GM18502 (cell line): ENCODE results near the gene TRIP10.
"Not testable (repeated sequence)": the region's sequence is repeated elsewhere in the genome, so short reads cannot be mapped to it uniquely, and the experiment has no call there.

Experiments used
- ATAC-seq: cut with Tn5 transposase; IDR thresholded peaks from one replicate; pipeline ENCODE4 v1.9.1; 2021; ENCODE audit warnings: mild to moderate bottlenecking; ENCODE audit not compliant: unreplicated experiment, poor library complexity

TRIP10 gene

DNA sequence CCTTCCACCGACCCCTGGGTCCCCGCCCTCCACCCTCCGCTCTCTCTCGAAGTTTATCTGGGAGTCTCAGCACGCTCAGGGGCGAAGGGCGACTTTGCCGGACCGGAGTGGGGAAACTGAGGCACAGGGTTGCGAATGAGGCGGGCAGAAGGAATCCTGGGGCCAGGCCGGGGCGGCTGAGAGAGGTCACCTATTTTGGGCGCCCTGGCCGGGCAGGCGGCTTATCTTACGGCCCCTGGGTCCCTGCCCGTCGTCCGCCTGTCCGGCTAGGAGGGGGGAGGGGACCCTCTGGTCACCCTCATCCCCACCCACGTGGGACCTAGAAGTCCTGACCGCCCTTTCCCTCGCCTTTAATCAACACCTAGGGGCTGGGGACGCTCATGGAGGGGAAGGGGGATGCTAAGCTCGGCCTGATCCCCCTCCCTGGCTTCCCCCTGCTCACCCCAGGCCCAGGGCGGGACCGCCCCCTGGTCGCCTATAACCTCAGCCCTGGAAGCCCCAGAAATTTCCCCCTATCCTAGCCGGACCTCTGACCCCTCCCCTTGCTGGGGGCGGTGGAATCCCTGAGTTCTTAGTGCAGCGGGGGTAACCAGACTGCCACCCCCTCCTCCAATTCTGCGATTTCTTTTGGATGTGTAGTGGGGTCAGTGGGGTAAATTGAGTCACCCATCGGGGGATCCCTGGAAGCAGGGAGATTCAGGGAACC lies 556 bp downstream of the TRIP10 start:
- ATAC-seq: no peak

DNA sequence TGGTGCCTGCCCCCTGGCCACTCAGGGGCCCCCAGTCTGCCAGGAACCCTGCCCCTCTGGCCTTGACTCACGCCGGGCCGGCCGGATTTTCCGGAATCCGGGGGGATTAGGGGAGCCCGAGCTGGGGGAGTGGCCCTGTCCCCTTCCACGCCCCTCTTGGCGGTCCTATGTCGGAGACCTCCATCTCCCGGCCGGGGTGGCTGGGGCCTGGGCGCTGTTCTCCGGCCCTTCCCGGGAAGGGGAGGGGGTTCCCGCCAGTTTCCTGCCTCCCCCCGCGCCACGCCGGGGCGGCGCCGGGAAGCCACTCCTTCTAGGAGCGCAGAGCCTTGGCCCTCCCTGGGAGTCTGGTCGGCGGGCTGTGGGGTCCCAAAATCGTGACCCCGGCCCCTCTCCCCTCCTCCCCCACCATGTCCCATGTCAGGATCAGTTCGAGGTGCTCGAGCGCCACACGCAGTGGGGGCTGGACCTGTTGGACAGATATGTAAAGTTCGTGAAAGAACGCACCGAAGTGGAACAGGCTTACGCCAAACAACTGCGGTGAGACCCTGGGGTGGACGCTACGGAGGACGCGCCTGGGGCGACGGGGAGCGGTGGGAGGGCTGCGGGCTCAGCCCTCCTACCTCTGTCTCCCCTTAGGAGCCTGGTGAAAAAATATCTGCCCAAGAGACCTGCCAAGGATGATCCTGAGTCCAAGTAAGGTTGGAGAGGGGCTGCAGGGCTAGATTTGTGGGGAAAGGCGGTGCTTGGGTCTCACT lies 1.3 kb downstream of the TRIP10 start:
- no peak for ATAC-seq

DNA sequence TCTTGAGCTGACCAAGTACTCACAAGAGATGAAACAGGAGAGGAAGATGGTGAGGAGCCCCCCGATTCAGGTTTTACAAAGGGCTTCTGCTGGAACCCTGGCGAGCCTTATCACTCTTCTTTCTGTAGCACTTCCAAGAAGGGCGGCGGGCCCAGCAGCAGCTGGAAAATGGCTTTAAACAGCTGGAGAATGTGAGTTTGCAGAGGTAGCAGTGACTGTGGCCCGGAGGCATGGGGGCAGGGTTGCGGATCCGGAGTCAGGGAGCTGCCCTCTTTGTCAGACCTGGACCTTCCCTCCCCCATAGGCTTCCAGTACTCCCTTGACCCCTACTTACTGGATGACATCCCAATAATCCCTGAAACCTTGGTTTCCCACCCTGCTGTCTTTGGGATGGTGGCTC lies 3.6 kb downstream of the TRIP10 start:
- ATAC-seq: no peak

DNA sequence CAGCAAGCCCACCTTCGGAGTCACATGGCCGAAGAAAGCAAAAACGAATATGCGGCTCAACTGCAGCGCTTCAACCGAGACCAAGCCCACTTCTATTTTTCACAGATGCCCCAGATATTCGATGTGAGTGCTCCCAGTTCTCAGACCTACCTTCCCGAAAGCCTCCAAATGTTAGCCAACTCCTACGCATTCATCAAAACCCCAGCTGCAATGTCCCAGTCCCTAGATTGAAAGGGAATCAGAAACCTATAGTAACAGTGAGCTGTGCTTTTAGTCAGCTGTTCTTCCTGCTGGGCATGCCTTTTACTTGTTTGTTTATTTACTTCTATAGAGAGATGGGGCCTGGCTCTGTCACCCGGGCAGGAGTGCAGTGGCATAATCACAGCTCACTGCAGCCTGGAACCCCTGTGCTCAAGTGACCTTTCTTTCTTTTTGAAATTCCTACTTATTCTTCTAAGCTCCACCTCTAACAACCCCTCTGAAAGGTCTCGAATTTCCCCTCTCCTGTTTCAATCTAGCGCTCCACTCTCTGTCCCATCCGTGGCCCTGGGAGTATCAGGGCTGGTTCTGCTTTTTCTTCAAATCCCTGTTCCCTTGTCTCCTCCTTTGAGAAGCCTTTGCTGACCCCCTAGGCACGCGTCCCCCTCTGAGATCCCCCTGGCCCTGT lies 4.4 kb downstream of the TRIP10 start:
- no peak for ATAC-seq

DNA sequence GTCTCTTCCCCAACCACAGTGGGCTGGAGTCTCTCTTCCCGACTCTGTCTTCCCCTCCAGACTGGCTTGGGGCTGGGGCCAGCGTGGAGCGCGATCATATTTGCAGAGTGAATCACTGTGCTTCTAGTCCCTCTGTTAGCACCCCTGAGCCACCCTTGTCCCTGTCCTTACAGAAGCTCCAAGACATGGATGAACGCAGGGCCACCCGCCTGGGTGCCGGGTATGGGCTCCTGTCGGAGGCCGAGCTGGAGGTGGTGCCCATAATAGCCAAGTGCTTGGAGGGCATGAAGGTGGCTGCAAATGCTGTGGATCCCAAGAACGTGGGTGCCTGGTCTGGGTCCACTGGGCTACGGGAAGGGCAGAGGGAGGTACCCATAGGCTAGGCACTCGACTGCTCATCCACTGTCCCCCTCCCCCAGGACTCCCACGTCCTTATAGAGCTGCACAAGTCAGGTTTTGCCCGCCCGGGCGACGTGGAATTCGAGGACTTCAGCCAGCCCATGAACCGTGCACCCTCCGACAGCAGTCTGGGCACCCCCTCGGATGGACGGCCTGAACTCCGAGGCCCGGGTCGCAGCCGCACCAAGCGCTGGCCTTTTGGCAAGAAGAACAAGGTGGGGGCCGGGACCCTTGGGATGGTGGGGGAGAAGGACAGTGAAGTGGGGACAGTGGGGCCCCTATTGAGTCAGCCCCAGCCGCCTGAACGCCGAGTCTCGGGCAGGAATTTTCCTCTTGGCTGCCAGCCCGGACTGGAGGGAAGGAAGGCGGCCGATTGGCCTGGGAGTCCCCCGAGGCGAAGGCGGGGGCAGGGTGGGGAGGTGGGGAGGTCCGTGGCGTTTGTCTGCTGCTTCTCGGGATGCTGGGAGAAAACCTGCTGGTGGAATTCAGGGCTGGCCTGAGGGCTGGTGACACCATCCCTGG lies 5.2 kb downstream of the TRIP10 start:
- ATAC-seq: no peak

DNA sequence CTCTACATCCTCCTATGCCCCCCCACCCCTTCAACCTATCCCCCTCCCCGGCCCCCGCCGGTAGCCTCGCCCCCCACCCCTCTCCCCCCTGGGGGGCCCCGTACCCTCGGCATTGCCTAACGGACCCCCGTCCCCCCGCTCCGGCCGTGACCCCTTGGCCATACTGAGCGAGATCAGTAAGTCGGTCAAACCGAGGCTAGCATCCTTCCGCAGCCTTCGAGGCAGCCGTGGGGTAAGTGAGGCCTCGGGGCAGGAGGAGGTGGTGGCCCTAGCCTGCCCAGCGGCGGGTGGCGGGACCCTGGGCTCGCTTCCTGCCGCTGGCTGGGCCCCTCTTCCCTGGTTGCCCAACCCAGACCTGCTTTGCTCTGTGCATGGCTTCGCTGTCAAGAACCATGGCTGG lies 6.5 kb downstream of the TRIP10 start:
- ATAC-seq: no peak

DNA sequence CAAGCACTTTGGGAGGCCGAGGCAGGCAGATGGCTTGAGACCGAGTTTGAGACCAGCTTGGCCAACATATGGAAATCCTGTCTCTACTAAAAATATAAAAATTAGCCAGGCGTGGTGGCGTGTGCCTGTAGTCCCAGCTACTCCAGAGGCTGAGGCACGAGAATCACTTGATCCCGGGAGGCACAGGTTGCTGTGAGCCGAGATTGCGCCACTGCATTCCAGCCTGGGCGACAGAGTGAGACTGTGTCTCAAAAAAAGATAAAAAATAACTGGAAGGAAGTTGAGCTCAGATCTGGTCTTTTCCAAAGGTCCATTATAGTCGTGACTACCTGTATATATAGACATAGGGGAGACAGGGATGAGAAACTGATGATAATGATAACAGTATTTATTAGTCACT lies 9.1 kb downstream of the TRIP10 start:
- ATAC-seq: not testable (repeated sequence)

DNA sequence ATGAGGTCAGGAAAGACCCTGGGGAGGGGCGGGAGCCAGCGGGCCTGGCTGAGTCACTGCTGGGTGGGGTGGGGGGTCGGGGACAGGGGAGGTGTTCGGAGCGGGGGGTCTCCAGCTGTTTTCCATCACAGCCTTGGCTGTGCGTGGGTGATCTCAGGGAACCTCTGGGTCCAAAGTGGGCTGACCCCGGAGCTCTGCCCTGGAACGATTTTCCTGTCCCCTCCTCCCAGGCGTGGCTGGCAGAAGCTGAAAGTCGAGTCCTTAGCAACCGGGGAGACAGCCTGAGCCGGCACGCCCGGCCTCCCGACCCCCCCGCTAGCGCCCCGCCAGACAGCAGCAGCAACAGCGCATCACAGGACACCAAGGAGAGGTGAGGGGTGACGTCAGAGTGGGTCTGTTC lies 10.6 kb downstream of the TRIP10 start:
- ATAC-seq: no peak

DNA sequence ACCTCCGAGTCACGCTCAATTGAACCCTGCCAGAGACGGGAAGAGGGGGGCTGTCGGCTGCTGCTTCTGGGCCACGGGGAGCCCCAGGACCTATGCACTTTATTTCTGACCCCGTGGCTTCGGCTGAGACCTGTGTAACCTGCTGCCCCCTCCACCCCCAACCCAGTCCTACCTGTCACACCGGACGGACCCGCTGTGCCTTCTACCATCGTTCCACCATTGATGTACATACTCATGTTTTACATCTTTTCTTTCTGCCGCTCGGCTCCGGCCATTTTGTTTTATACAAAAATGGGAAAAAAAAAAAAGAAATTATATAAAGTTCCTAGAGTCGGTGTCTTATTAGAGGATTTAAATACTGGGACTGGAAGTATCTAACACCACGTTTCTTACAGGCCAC lies 11.7 kb downstream of the TRIP10 start:
- ATAC-seq: no peak

DNA sequence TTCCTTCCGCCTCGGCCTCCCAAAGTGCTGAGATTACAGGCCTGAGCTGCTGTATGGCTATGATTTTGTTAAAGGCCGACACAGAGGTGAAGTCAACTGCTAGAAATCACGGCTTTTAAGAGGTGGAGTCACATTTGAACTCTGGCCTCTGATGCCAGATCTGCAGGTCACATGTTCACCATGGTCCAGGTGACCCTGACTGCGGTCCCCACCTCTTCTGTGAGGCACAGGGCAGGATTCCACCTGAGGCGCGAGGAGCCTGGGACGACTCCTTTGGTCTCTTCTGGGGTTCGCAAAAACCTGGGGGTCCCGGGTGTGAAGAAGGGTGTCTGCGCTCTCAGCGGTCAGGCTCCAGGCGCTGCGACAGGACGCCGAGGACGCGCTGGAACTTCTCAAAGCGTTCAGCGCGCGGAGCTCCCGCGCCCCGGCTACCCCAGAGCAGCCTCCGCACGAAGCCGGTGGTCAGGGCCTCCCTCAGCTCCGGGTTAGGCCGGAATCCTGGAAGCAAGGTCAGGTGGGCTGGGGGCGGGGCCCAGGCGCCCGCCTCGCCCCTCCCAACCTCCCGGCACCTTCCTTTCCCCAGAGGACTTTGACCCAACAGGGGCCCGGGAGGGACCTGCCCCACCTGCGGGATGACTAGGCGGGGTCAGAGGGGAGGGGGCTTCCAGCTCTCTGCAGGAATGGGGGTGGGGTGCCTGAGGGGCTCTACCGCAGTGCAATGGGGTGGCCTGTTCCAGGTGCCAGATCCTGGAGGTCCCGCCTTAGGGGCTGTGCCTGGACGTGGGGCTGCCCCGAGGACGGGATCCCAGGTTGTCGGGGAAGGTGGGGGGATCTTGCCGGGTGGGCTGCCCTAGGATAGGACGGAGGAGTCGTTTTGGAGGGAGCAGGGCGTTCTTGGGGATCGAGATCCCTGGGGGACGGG lies 13.0 kb downstream of the TRIP10 start:
- no peak for ATAC-seq

DNA sequence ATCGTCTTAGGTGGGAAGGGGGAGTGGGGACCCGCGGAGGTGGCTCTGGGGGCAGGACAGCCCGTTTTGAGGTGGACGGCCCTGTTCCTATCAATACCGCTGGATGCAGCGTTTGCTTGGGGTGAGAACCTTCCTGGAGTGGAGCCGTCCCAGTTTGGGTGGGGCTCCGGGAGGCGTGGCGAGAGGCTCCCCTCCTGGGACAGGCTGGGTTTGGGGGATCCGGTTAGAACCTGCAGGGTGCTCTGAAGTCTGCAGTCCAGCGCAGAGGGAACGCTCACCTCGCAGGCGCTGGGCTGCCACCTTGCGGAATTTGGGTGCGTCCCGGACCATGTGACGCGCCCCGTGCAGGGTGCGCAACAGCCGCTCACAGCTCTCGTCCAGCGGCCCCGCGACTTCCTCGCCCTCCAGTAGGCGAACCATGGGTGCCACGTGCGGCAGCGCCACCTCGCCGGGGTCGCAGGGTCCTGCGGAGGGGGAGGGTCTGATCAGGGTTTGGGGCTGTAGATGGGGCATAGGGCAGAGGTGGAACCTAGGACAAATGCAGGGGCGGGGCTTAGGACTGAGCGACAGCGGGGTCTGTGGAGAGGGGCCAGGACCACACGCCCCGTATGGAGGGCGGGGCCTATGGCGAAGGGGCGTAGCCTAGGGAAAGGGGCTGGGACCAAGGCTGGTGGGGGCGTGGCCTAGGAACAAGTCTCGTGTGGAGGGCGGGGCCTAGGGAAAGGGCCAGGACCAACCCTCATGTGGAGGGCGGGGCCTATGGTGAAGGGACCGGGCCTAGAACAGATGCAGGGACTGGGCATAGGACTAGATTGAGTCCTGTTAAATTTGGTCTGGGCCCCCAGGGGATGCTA lies 13.9 kb downstream of the TRIP10 start:
- peak; percentile 81 for ATAC-seq

DNA sequence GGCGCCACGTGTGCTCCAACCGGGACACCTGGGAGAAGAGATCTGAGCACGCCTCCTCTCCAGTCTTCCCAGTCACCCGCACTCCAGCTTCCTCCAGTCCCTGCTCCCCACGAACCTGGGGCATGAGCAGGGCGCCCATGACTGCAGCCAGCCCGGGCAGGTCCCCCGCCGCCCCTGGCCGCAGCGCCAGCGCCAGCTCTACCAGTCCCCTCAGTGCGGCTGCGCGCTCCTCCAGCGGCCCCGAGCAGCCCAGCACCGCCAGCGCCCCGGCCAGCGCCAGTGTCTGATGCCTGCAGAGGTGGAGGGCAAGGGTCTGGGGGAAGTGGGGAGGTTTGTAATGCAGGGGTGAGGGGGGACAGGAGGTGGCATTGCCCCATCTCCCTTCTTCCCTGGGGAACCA lies 14.7 kb downstream of the TRIP10 start:
- no peak for ATAC-seq

DNA sequence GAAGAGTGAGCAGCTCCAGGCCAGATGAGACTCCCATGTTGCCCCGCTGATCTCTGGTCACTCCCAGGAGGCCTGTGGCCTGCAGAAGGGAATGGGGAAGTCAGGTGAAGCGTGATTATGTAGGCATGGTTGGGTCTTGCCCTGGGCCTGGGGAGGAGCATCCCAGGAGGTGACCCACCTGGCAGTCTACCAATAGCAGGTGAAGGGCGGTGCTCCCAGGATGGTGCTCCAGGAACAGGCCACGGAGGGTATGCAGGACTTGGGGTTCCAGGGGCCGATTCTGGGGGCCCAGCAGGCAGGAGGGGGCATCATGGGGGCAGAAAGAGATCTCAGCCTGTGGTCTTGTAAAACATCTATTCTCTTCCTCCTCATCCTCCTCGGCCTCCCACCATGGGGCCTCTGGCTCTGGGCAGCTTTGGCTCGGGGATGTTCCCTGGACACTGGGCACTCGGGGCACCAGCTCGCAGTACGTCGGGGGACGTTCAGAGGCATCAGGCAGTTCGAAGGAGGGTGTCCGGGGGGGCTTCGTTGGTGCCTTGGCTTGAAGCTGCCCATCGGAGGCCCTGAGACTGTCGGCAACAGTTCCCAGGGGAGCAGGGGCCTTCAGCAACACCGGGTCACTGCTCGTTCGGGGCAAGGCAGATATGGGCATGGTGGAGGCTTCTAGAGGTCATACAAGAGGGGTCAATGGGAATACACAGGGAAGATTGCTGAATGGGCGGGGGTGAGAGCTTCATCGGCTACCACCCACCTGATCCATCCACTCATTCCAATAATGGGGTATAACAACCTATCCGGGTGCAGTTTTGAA lies 15.4 kb downstream of the TRIP10 start:
- no peak for ATAC-seq

DNA sequence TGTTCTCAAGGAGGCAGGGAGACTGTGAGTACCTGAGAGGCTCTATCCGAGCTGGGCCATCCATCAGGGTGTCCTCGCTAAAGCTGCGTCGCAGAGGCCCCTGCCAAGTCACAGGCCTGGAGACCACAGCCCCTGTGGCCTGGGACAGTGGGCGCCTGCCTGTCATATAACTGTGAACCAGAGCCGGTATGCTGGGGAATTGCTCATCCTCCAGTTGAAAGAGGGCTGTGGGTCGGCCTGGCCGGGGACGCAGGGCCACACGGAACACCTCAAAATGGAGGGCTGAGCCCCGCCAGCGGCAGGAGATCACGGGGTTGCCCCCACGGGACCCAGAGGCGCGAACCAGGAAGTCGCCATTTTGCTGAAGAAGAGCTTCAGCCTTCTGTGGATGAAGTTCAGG lies 21.1 kb downstream of the TRIP10 start:
- ATAC-seq: no peak

DNA sequence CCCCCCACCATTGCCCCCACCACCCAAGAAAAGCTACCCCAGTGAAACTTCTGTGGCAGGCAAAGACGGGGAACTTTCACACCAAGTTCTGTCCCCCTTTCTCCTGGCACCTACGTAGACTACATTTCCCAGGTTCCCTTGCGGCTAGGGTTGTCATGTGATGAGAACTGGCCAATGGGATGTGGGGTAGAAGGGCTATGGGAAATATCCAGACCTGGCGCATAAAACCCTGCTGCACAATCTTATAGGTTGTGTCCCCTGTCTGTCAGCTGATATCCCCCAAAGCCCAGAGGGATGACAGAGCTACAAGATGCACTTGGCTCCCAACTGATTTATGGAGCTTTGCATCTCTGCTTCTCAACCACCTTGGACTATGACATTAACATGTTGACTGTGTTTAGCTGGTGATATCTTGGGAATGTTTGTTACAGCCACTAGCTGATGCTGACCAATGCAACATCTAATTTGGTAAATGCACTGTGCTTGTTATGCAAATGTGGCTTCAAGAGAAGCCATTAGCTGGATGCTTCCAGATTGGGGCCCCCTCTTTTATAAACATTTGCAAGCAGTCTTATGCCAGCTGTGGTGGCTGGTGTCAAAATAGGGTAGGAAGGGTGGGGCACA lies 21.7 kb downstream of the TRIP10 start:
- ATAC-seq: no peak

DNA sequence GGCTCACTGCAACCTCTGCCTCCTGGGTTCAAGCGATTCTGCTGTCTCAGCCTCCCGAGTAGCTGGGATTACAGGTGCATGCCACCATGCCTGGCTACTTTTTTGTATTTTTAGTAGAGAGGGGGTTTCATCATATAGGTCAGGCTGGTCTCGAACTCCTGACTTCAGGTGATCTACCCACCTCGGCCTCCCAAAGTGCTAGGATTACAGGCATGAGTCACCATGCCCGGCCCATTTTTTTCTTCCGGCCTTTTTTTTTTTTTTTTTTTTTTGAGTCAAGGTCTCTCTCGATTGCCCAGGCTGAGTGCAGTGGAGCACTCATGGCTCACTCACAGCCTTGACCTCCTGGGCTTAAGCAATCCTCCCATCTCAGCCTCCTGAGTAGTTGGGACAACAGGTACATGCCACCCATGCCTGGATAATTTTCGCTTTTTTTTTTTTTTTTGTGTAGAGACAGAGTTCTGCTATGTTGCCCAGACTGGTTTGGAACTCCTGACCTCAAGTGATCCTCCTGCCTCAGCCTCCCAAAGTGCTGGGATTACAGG lies 22.8 kb downstream of the TRIP10 start:
- ATAC-seq: not testable (repeated sequence)

DNA sequence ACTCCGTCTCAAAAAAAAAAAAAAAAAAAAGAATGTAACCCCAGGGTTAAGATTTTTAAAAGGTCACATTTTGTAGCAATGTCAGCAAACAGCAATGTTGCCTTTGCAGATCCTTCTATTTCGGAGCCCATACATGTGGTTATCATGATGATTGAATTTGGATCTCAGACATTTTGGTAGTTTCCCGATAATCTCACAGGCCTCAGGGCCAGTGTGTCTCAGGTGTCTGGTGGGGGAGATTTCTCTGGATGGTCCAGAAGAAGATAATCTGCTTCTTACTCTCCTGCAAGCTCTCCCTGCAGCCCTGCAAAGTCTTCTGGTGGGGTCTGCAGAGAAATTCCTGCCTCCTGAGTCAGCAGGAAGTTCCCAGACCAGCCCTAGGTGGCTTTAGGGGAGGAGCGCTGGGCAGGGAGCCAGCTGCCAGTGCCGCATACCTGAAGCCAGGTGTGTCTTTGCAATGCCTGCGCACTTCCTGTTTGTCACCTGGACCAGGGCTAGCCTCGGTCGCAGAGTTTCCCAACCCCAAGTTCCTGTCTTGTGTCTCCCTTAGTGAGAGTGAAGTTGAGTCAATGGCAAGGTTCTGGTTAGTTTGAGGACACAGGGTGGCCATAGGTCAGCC lies 26.4 kb downstream of the TRIP10 start:
- no peak for ATAC-seq
